Immature natural killer cell (primary cell): ENCODE data around the gene FRMPD4. TPM values are rescaled to one million over a fixed set of nuclear protein-coding genes. Genes with fewer than 3 reads are reported as not detected.

Source experiments
- DNase-seq, 3 donors: peaks; one replicate each; pipeline ENCODE4 v3.0.0; 2022; ENCODE audit warnings: mixed read lengths in 1 of 3
- H3K27ac Mint-ChIP-seq, 6 donors: one replicate each; pipeline ENCODE4 v1.8.0; 2020; ENCODE audit warnings: mixed read lengths in 6 of 6, mild to moderate bottlenecking in 5 of 6, inconsistent platforms in 4 of 6, moderate library complexity in 3 of 6
- H3K27me3 Mint-ChIP-seq, 3 donors: one replicate each; pipeline ENCODE4 v1.8.0; 2020 to 2021; ENCODE audit warnings: low read depth in 3 of 3, mild to moderate bottlenecking in 3 of 3, mixed read lengths in 3 of 3, moderate library complexity in 3 of 3, inconsistent platforms in 1 of 3
- H3K36me3 Mint-ChIP-seq, 3 donors: one replicate each; pipeline ENCODE4 v1.8.0; 2020; ENCODE audit warnings: mixed read lengths in 3 of 3, inconsistent platforms in 2 of 3, mild to moderate bottlenecking in 2 of 3
- H3K4me1 Mint-ChIP-seq, 2 donors: one replicate each; pipeline ENCODE4 v1.8.0; 2020; ENCODE audit warnings: inconsistent platforms in 2 of 2, mild to moderate bottlenecking in 2 of 2, mixed read lengths in 2 of 2, moderate library complexity in 1 of 2
- H3K4me3 Mint-ChIP-seq, 5 donors: one replicate each; pipeline ENCODE4 v1.8.0; 2020; ENCODE audit warnings: mild to moderate bottlenecking in 5 of 5, mixed read lengths in 5 of 5, inconsistent platforms in 3 of 5, moderate library complexity in 3 of 5
- H3K9me3 Mint-ChIP-seq, 6 donors: one replicate each; pipeline ENCODE4 v1.8.0; 2020; ENCODE audit warnings: mild to moderate bottlenecking in 6 of 6, mixed read lengths in 6 of 6, inconsistent platforms in 4 of 6, moderate library complexity in 3 of 6
- polyA plus RNA-seq, 3 donors: library from polyadenylated mRNA; unstranded; fragments of 300-500 nt; fragmentation: Illumina TruSeq; gene quantifications; one replicate each; pipeline ENCODE4 v1.2.3, GENCODE V29; 2021

The FRMPD4 gene
- polyA plus RNA-seq, 3 donors from 2014 or later: not detected

GRCh38 chrX:12282991-12283390 is 144.7 kb downstream of the FRMPD4 start:
- H3K27me3 Mint-ChIP-seq: peaks cover 0 to 5% (median 1%) of the 10 kb centered on the region in 3 donors
- H3K4me1 Mint-ChIP-seq: no peaks in the 10 kb centered on the region
- no peak overlapping the region for H3K4me3 Mint-ChIP-seq

GRCh38 chrX:12292996-12293765 is 154.9 kb downstream of the FRMPD4 start:
- Mint-ChIP-seq H3K4me3 (no peak overlapping the region), H3K27me3 (peaks cover 0 to 2% (median 0%) of the 10 kb centered on the region in 3 donors), H3K27ac (no peak overlapping the region), H3K4me1 (no peaks in the 10 kb centered on the region), H3K36me3 (no peaks in the 10 kb centered on the region), H3K9me3 (peaks cover 0 to 6% (median 0%) of the 10 kb centered on the region in 6 donors)
- no peak for DNase-seq

More at GRCh38 chrX:12282991-12283390, 144.7 kb downstream of the FRMPD4 start:
- Mint-ChIP-seq H3K27ac (no peak overlapping the region), H3K36me3 (no peaks in the 10 kb centered on the region), H3K9me3 (no peaks in the 10 kb centered on the region)
- DNase-seq: no peak

- Mint-ChIP-seq H3K9me3 (peaks cover 0 to 3% (median 0%) of the 10 kb centered on the region in 6 donors), H3K4me1 (no peaks in the 10 kb centered on the region), H3K27ac (no peak overlapping the region), H3K4me3 (no peak overlapping the region), H3K27me3 (peaks cover 0 to 3% (median 0%) of the 10 kb centered on the region in 3 donors), H3K36me3 (no peaks in the 10 kb centered on the region)
- no peak for DNase-seq
Observed at GRCh38 chrX:12297353-12297752, 159.1 kb downstream of the FRMPD4 start.

GRCh38 chrX:12301288-12301687 is 163.0 kb downstream of the FRMPD4 start:
- H3K27ac Mint-ChIP-seq: no peak overlapping the region
- no peaks in the 10 kb centered on the region for H3K36me3 Mint-ChIP-seq
- no peak for DNase-seq
- peaks cover 0 to 3% (median 2%) of the 10 kb centered on the region in 3 donors for H3K27me3 Mint-ChIP-seq
- no peak overlapping the region for H3K4me3 Mint-ChIP-seq
- peaks cover 0 to 3% (median 0%) of the 10 kb centered on the region in 6 donors for H3K9me3 Mint-ChIP-seq
- H3K4me1 Mint-ChIP-seq: no peaks in the 10 kb centered on the region

GRCh38 chrX:12304261-12304660 is 166.0 kb downstream of the FRMPD4 start:
- Mint-ChIP-seq H3K4me3 (no peak overlapping the region), H3K27ac (no peak overlapping the region), H3K36me3 (no peaks in the 10 kb centered on the region), H3K9me3 (peaks cover 0 to 3% (median 0%) of the 10 kb centered on the region in 6 donors), H3K27me3 (peaks cover 0 to 6% (median 2%) of the 10 kb centered on the region in 3 donors), H3K4me1 (no peaks in the 10 kb centered on the region)
- no peak for DNase-seq

- H3K9me3 Mint-ChIP-seq: peaks cover 0 to 3% (median 0%) of the 10 kb centered on the region in 6 donors
- no peak overlapping the region for H3K4me3 Mint-ChIP-seq
- peaks cover 0 to 5% (median 3%) of the 10 kb centered on the region in 3 donors for H3K27me3 Mint-ChIP-seq
- no peaks in the 10 kb centered on the region for H3K4me1 Mint-ChIP-seq
- DNase-seq: no peak
- no peaks in the 10 kb centered on the region for H3K36me3 Mint-ChIP-seq
- no peak overlapping the region for H3K27ac Mint-ChIP-seq
Observed at GRCh38 chrX:12307961-12308360, 169.7 kb downstream of the FRMPD4 start.

- Mint-ChIP-seq H3K4me1 (no peaks in the 10 kb centered on the region), H3K4me3 (no peak overlapping the region), H3K36me3 (no peaks in the 10 kb centered on the region), H3K27ac (no peak overlapping the region), H3K27me3 (peaks cover 3 to 8% (median 3%) of the 10 kb centered on the region in 3 donors), H3K9me3 (peaks cover 0 to 3% (median 0%) of the 10 kb centered on the region in 6 donors)
- DNase-seq: no peak
Observed at GRCh38 chrX:12308420-12308819, 170.1 kb downstream of the FRMPD4 start.

GRCh38 chrX:12309040-12309743 is 170.9 kb downstream of the FRMPD4 start:
- DNase-seq: no peak
- no peaks in the 10 kb centered on the region for H3K36me3 Mint-ChIP-seq
- H3K4me1 Mint-ChIP-seq: no peaks in the 10 kb centered on the region

GRCh38 chrX:12309744-12310076 is 171.4 kb downstream of the FRMPD4 start:
- no peaks in the 10 kb centered on the region for H3K36me3 Mint-ChIP-seq
- DNase-seq: no peak
- H3K27ac Mint-ChIP-seq: no peak overlapping the region
- no peak overlapping the region for H3K4me3 Mint-ChIP-seq
- H3K4me1 Mint-ChIP-seq: no peaks in the 10 kb centered on the region
- H3K9me3 Mint-ChIP-seq: peaks cover 0 to 3% (median 0%) of the 10 kb centered on the region in 6 donors
- peaks cover 3 to 8% (median 3%) of the 10 kb centered on the region in 3 donors for H3K27me3 Mint-ChIP-seq

More at GRCh38 chrX:12309040-12309743, 170.9 kb downstream of the FRMPD4 start:
- H3K9me3 Mint-ChIP-seq: peaks cover 0 to 3% (median 0%) of the 10 kb centered on the region in 6 donors
- H3K27me3 Mint-ChIP-seq: peaks cover 3 to 8% (median 3%) of the 10 kb centered on the region in 3 donors
- no peak overlapping the region for H3K27ac Mint-ChIP-seq
- H3K4me3 Mint-ChIP-seq: no peak overlapping the region

GRCh38 chrX:12314651-12315050 is 176.4 kb downstream of the FRMPD4 start:
- Mint-ChIP-seq H3K9me3 (peaks cover 0 to 2% (median 0%) of the 10 kb centered on the region in 6 donors), H3K4me1 (no peaks in the 10 kb centered on the region)
- DNase-seq: no peak

GRCh38 chrX:12315526-12315925 is 177.3 kb downstream of the FRMPD4 start:
- H3K27ac Mint-ChIP-seq: no peak overlapping the region

More at GRCh38 chrX:12314651-12315050, 176.4 kb downstream of the FRMPD4 start:
- H3K27ac Mint-ChIP-seq: no peak overlapping the region
- H3K27me3 Mint-ChIP-seq: peaks cover 3 to 6% (median 4%) of the 10 kb centered on the region in 3 donors
- H3K4me3 Mint-ChIP-seq: no peak overlapping the region
- H3K36me3 Mint-ChIP-seq: no peaks in the 10 kb centered on the region

GRCh38 chrX:12319003-12319519 is 180.8 kb downstream of the FRMPD4 start:
- H3K27ac Mint-ChIP-seq: no peak overlapping the region
- peaks cover 3 to 6% (median 4%) of the 10 kb centered on the region in 3 donors for H3K27me3 Mint-ChIP-seq
- no peaks in the 10 kb centered on the region for H3K36me3 Mint-ChIP-seq
- H3K9me3 Mint-ChIP-seq: peaks cover 0 to 4% (median 0%) of the 10 kb centered on the region in 6 donors
- no peak overlapping the region for H3K4me3 Mint-ChIP-seq
- H3K4me1 Mint-ChIP-seq: no peaks in the 10 kb centered on the region
- DNase-seq: no peak

More at GRCh38 chrX:12315526-12315925, 177.3 kb downstream of the FRMPD4 start:
- H3K4me3 Mint-ChIP-seq: no peak overlapping the region
- peaks cover 4 to 6% (median 4%) of the 10 kb centered on the region in 3 donors for H3K27me3 Mint-ChIP-seq
- DNase-seq: no peak
- H3K4me1 Mint-ChIP-seq: no peaks in the 10 kb centered on the region
- H3K36me3 Mint-ChIP-seq: no peaks in the 10 kb centered on the region
- peaks cover 0 to 2% (median 0%) of the 10 kb centered on the region in 6 donors for H3K9me3 Mint-ChIP-seq

GRCh38 chrX:12319992-12320391 is 181.7 kb downstream of the FRMPD4 start:
- no peak overlapping the region for H3K4me3 Mint-ChIP-seq
- DNase-seq: no peak
- no peaks in the 10 kb centered on the region for H3K4me1 Mint-ChIP-seq
- H3K27me3 Mint-ChIP-seq: peaks cover 3 to 6% (median 4%) of the 10 kb centered on the region in 3 donors
- H3K9me3 Mint-ChIP-seq: peaks cover 0 to 4% (median 0%) of the 10 kb centered on the region in 6 donors
- no peak overlapping the region for H3K27ac Mint-ChIP-seq
- no peaks in the 10 kb centered on the region for H3K36me3 Mint-ChIP-seq

- Mint-ChIP-seq H3K27ac (no peak overlapping the region), H3K36me3 (no peaks in the 10 kb centered on the region), H3K4me1 (no peaks in the 10 kb centered on the region), H3K4me3 (no peak overlapping the region), H3K9me3 (peaks cover 0 to 6% (median 0%) of the 10 kb centered on the region in 6 donors), H3K27me3 (peaks cover 3 to 6% (median 4%) of the 10 kb centered on the region in 3 donors)
- DNase-seq: no peak
Observed at GRCh38 chrX:12322031-12322430, 183.8 kb downstream of the FRMPD4 start.
